HepG2 (cell line): ENCODE results near the gene FRS2. TPM values are rescaled to one million over a fixed set of nuclear protein-coding genes. Genes with fewer than 3 reads are reported as not detected.

Source experiments
- ATAC-seq: fragments of 200-7000 bp; cut with Tn5 transposase; 3 replicates; pipeline ENCODE4 v1.9.1; 2020; ENCODE audit warnings: mild to moderate bottlenecking, moderate library complexity
- BruUV-seq: library from RNA; stranded (reverse); fragments of 400-500 nt; replicated peaks from 2 replicates; lab custom pipeline; 2021; lab: Mats Ljungman, UMichigan
- CTCF ChIA-PET: fragments of 300-600 bp; formaldehyde crosslinking; extraction: SDS; loops from one replicate; lab custom pipeline; 2021; ENCODE audit warnings: low total read pairs, inconsistent platforms, low intra/inter-chr PET ratio; lab: Yijun Ruan, JAX
- POLR2A ChIA-PET: fragments of 350-600 bp; sonication (Branson Sonifier 250); formaldehyde crosslinking; loops from one replicate; lab custom pipeline; 2020; ENCODE audit warnings: antibody characterized with exemption, inconsistent platforms; lab: Yijun Ruan, JAX
- DNase-seq: peaks from one replicate; pipeline ENCODE4 v3.0.0-alpha.2; 2015; ENCODE audit warnings: low spot score
- FAIRE-seq: peaks from 3 replicates; lab custom pipeline; 2011; peaks lifted over from hg19 to GRCh38; lab: Jason Lieb, UNC
- H2AFZ ChIP-seq: one replicate; pipeline ENCODE4 v1.6.1; 2011; ENCODE audit warnings: low read length, inconsistent platforms
- H3K27ac ChIP-seq: fragments of 300-600 bp; 3 replicates; pipeline ENCODE4 v1.8.0; 2011; ENCODE audit warnings: mixed run types, mild to moderate bottlenecking, mixed read lengths, low read length, inconsistent platforms; ENCODE audit not compliant: insufficient read depth; ENCODE audit errors: extremely low read length
- H3K27me3 ChIP-seq, 2 experiments: fragments of 200-600 bp in 1 of 2; 2 replicates in 1 of 2; 3 replicates in 1 of 2; pipeline versions ENCODE4 v1.6.0 to v1.8.0; 2011; ENCODE audit warnings: low read length in 2 of 2, mild to moderate bottlenecking in 2 of 2, moderate library complexity in 2 of 2, inconsistent platforms in 1 of 2; ENCODE audit not compliant: insufficient read depth in 2 of 2, control insufficient read depth in 1 of 2
- H3K36me3 ChIP-seq, 2 experiments: fragments of 200-600 bp in 1 of 2; replicated peaks in 1 of 2; 2 replicates in 1 of 2; 3 replicates in 1 of 2; pipeline versions ENCODE4 v1.5.1 to v1.8.0; 2011; ENCODE audit warnings: low read length in 2 of 2, inconsistent platforms in 1 of 2; ENCODE audit not compliant: insufficient read depth in 2 of 2, control insufficient read depth in 1 of 2
- H3K4me1 ChIP-seq: 2 replicates; pipeline ENCODE4 v1.5.1; 2012; ENCODE audit warnings: low read length, inconsistent platforms; ENCODE audit not compliant: insufficient read depth
- H3K4me2 ChIP-seq: 2 replicates; pipeline ENCODE4 v1.6.0; 2011; ENCODE audit warnings: low read depth, low read length, inconsistent platforms
- H3K4me3 ChIP-seq, 3 experiments: fragments of 200-600 bp in 1 of 3; sonication (generic), shearing (Covaris generic) in 1 of 3; replicated peaks in 1 of 3; 2 replicates each; pipeline ENCODE4 v1.5.1; 2011 to 2016; ENCODE audit warnings: low read length in 3 of 3, inconsistent platforms in 2 of 3, low read depth in 2 of 3, mild to moderate bottlenecking in 2 of 3, control low read depth in 1 of 3, mixed read lengths in 1 of 3; ENCODE audit not compliant: insufficient read depth in 1 of 3
- H3K79me2 ChIP-seq: one replicate; pipeline ENCODE4 v1.6.1; 2011; ENCODE audit warnings: low read length, inconsistent platforms; ENCODE audit not compliant: insufficient read depth
- H3K9ac ChIP-seq: 2 replicates; pipeline ENCODE4 v1.6.0; 2011; ENCODE audit warnings: mild to moderate bottlenecking, low read depth, low read length, inconsistent platforms; ENCODE audit not compliant: insufficient read depth
- H3K9me3 ChIP-seq: 2 replicates; pipeline ENCODE4 v1.5.1; 2012; ENCODE audit warnings: mild to moderate bottlenecking, low read length
- H4K20me1 ChIP-seq: 2 replicates; pipeline ENCODE4 v1.6.0; 2011; ENCODE audit warnings: inconsistent platforms, mild to moderate bottlenecking, low read length, moderate library complexity; ENCODE audit not compliant: insufficient read depth
- GMEB1 ChIP-seq: sonication (generic); formaldehyde crosslinking; IDR thresholded peaks from 2 replicates; pipeline ENCODE4 v1.5.1; 2020; ENCODE audit warnings: missing genetic modification reagents, mild to moderate bottlenecking, borderline replicate concordance
- MYC ChIP-seq: sonication (generic); formaldehyde crosslinking; IDR thresholded peaks from 2 replicates; pipeline ENCODE4 v1.9.0; 2021; ENCODE audit warnings: missing genetic modification reagents, borderline replicate concordance
- SALL2 ChIP-seq: sonication (generic); formaldehyde crosslinking; IDR thresholded peaks from 2 replicates; pipeline ENCODE4 v1.8.1; 2023; ENCODE audit warnings: mild to moderate bottlenecking, missing genetic modification reagents, inconsistent platforms
- ZNF660 ChIP-seq: sonication (generic); formaldehyde crosslinking; IDR thresholded peaks from 2 replicates; pipeline ENCODE4 v1.5.1; 2020; ENCODE audit warnings: mild to moderate bottlenecking, low read depth, missing genetic modification reagents, borderline replicate concordance
- ZNF672 ChIP-seq: sonication (generic); formaldehyde crosslinking; IDR thresholded peaks from 2 replicates; pipeline ENCODE4 v1.8.1; 2022; ENCODE audit warnings: missing genetic modification reagents
- ZNF709 ChIP-seq: sonication (generic); formaldehyde crosslinking; IDR thresholded peaks from 2 replicates; pipeline ENCODE4 v1.5.0; 2020; ENCODE audit warnings: mild to moderate bottlenecking, missing genetic modification reagents
- ZNF772 ChIP-seq: sonication (generic); formaldehyde crosslinking; IDR thresholded peaks from 2 replicates; pipeline ENCODE4 v1.5.0; 2020; ENCODE audit warnings: mild to moderate bottlenecking, missing genetic modification reagents
- ZSCAN21 ChIP-seq: sonication (generic); formaldehyde crosslinking; IDR thresholded peaks from 2 replicates; pipeline ENCODE4 v1.8.0; 2022; ENCODE audit warnings: mild to moderate bottlenecking, missing genetic modification reagents, moderate library complexity, borderline replicate concordance
- WGBS: methylation state at CpG from one replicate; pipeline ENCODE4 v1.1.6; 2017; ENCODE audit warnings: low lambda C conversion rate; 5-methylcytosine and 5-hydroxymethylcytosine counted together
- in situ Hi-C: cut with HindIII; loops from 2 replicates; pipeline ENCODE4 v1.10.0; 2017; ENCODE audit warnings: low pct_unique_long_range_greater_than_20kb; ENCODE audit not compliant: extremely low pct_ligation_motif_present
- intact Hi-C: fragments of 100-400 bp; cut with micrococcal nuclease; formaldehyde crosslinking; loops from one replicate; pipeline ENCODE4 v1.10.0; 2022; ENCODE audit not compliant: unreplicated experiment
- polyA plus RNA-seq, 8 experiments: library from polyadenylated mRNA; depleted of rRNA in 3 of 8; stranded (reverse) in 7 of 8; unstranded in 1 of 8; fragments of >200 nt; fragmentation: Illumina TruSeq in 4 of 8; extraction: Trizol in 4 of 8; gene quantifications; 2 replicates each; pipeline versions ENCODE4 v1.2.1 to v1.2.3, GENCODE V29; 2011 to 2016; ENCODE audit warnings: low read depth in 4 of 8, missing spikeins in 1 of 8, mixed read lengths in 1 of 8; ENCODE audit not compliant: insufficient read depth in 1 of 8
- total RNA-seq, 5 experiments: library from RNA; depleted of rRNA; stranded (reverse); fragments of >200 nt; fragmentation: Illumina TruSeq; extraction: Trizol; gene quantifications; 2 replicates each; pipeline ENCODE4 v1.2.3, GENCODE V29; 2016; ENCODE audit warnings: low read depth in 1 of 5
- TF ChIP-seq, protein P1 (sequence below): sonication (generic); formaldehyde crosslinking; IDR thresholded peaks from 2 replicates; pipeline ENCODE4 v1.5.1; 2020; ENCODE audit warnings: mild to moderate bottlenecking, missing genetic modification reagents, borderline replicate concordance
- TF ChIP-seq, protein P2 (sequence below): sonication (generic); formaldehyde crosslinking; IDR thresholded peaks from 2 replicates; pipeline ENCODE4 v1.4.0; 2020; ENCODE audit warnings: mild to moderate bottlenecking, missing genetic modification reagents

FRS2 gene
- total and polyA plus RNA-seq, 2 of the 13 experiments (the other 11 are each of a cell fraction or from before 2014, with no cell fraction given) = 8.3 to 16.8 TPM

GRCh38 chr12:69545081-69545480, 74.9 kb downstream of the FRS2 start (continued):
- TF ChIP-seq GMEB1 = no peak

- TF ChIP-seq, protein P1, sequence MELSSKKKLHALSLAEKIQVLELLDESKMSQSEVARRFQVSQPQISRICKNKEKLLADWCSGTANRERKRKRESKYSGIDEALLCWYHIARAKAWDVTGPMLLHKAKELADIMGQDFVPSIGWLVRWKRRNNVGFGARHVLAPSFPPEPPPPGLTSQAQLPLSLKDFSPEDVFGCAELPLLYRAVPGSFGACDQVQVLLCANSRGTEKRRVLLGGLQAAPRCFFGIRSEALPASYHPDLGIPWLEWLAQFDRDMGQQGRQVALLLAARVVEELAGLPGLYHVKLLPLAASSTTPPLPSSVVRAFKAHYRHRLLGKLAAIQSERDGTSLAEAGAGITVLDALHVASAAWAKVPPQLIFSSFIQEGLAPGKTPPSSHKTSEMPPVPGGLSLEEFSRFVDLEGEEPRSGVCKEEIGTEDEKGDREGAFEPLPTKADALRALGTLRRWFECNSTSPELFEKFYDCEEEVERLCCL = no peak
- TF ChIP-seq SALL2 (CRISPR knock-in tag) (no peak), ZNF772 (CRISPR knock-in tag) (no peak), MYC (CRISPR knock-in tag) (no peak), ZNF709 (CRISPR knock-in tag) (no peak), ZNF672 (CRISPR knock-in tag) (no peak), ZNF660 (CRISPR knock-in tag) (no peak), ZSCAN21 (CRISPR knock-in tag) (no peak)
- TF ChIP-seq, protein P2, sequence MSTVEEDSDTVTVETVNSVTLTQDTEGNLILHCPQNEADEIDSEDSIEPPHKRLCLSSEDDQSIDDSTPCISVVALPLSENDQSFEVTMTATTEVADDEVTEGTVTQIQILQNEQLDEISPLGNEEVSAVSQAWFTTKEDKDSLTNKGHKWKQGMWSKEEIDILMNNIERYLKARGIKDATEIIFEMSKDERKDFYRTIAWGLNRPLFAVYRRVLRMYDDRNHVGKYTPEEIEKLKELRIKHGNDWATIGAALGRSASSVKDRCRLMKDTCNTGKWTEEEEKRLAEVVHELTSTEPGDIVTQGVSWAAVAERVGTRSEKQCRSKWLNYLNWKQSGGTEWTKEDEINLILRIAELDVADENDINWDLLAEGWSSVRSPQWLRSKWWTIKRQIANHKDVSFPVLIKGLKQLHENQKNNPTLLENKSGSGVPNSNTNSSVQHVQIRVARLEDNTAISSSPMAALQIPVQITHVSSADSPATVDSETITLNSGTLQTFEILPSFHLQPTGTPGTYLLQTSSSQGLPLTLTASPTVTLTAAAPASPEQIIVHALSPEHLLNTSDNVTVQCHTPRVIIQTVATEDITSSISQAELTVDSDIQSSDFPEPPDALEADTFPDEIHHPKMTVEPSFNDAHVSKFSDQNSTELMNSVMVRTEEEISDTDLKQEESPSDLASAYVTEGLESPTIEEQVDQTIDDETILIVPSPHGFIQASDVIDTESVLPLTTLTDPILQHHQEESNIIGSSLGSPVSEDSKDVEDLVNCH (CRISPR knock-in tag) = no peak
- Histone ChIP-seq H3K4me3 (no peak overlapping the region), H3K9me3 (no peaks in the 10 kb centered on the region), H3K27ac (no peak overlapping the region), H3K4me1 (no peaks in the 10 kb centered on the region), H3K4me2 (no peak overlapping the region), H3K36me3 (no peaks in the 10 kb centered on the region), H3K79me2 (no peaks in the 10 kb centered on the region), H4K20me1 (no peaks in the 10 kb centered on the region), H3K9ac (no peak overlapping the region), H3K27me3 (no peaks in the 10 kb centered on the region; a peak in 1 of 5 replicates), H2AFZ (no peak overlapping the region)
- WGBS = 91% methylated on average over 7 of the region's 7 CpGs
- ChIA-PET POLR2A (no interaction called here), CTCF (no interaction called here)
- BruUV-seq = no TSS peak
- no peak for DNase-seq
- no peak for FAIRE-seq
- in situ Hi-C loops (no loop called here), intact Hi-C loops (no loop called here)
- ATAC-seq = no peak
These were observed 76.7 kb downstream of the FRS2 start for GRCh38 chr12:69546693-69547438.
